Measurements from ENCODE around the gene RXRA.

- TF ChIP-seq, protein P1, sequence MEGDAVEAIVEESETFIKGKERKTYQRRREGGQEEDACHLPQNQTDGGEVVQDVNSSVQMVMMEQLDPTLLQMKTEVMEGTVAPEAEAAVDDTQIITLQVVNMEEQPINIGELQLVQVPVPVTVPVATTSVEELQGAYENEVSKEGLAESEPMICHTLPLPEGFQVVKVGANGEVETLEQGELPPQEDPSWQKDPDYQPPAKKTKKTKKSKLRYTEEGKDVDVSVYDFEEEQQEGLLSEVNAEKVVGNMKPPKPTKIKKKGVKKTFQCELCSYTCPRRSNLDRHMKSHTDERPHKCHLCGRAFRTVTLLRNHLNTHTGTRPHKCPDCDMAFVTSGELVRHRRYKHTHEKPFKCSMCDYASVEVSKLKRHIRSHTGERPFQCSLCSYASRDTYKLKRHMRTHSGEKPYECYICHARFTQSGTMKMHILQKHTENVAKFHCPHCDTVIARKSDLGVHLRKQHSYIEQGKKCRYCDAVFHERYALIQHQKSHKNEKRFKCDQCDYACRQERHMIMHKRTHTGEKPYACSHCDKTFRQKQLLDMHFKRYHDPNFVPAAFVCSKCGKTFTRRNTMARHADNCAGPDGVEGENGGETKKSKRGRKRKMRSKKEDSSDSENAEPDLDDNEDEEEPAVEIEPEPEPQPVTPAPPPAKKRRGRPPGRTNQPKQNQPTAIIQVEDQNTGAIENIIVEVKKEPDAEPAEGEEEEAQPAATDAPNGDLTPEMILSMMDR (IDR thresholded peaks at IDR 0.05): no peak
- TF ChIP-seq POLR2AphosphoS5 (IDR thresholded peaks at IDR 0.05; ENCODE audit: low read depth, low read length) (no peak), REST (IDR thresholded peaks at IDR 0.05; ENCODE audit: insufficient read depth in 1 of 2, low read depth in 2 of 2, low read length in 1 of 2) (no peak), SIN3A (IDR thresholded peaks at IDR 0.05; ENCODE audit: borderline replicate concordance, insufficient read depth, low read depth, low read length) (no peak)
Measured at GRCh38 chr9:134429481-134429880, 103.2 kb downstream of the RXRA start.

Data from Panc1 (cell line).